Measurements from ENCODE around the gene GALNT1. TPM values are rescaled to one million over a fixed set of nuclear protein-coding genes. Genes with fewer than 3 reads are reported as not detected.

Gene GALNT1
- total RNA-seq, 1 experiment from 2014 or later = 80.1 TPM

- TF ChIP-seq ARID4B (CRISPR knock-in tag; IDR thresholded peaks at IDR 0.05; ENCODE audit: borderline replicate concordance) (no peak), ZSCAN18 (CRISPR knock-in tag; IDR thresholded peaks at IDR 0.05) (no peak)
Measured at GRCh38 chr18:35671966-35672603, 90.5 kb downstream of the GALNT1 start (continued).

- ChIA-PET POLR2A (no interaction called here), CTCF (no interaction called here)
- no peak for ATAC-seq
- Mint-ChIP-seq H3K4me3 (no peak overlapping the region), H3K27me3 (ENCODE audit: low read depth) (no peaks in the 10 kb centered on the region), H3K9me3 (peaks cover 7% of the 10 kb centered on the region), H3K36me3 (peaks cover 10% of the 10 kb centered on the region), H3K4me1 (peaks cover 10% of the 10 kb centered on the region), H3K27ac (no peak overlapping the region)
- DNase-seq (ENCODE audit: low spot score) = no peak
- TF ChIP-seq ZNF671 (CRISPR knock-in tag; IDR thresholded peaks at IDR 0.05) (no peak), E2F5 (CRISPR knock-in tag; IDR thresholded peaks at IDR 0.05) (no peak), ZNF532 (CRISPR knock-in tag; IDR thresholded peaks at IDR 0.05; ENCODE audit: borderline replicate concordance) (no peak), JUN (CRISPR knock-in tag; IDR thresholded peaks at IDR 0.05) (no peak), ZNF425 (CRISPR knock-in tag; conservative IDR thresholded peaks at IDR 0.05) (no peak), NR3C1 (CRISPR knock-in tag; conservative IDR thresholded peaks at IDR 0.05; ENCODE audit: low read depth) (no peak), ATF1 (CRISPR knock-in tag; IDR thresholded peaks at IDR 0.05) (no peak), PREB (CRISPR knock-in tag; IDR thresholded peaks at IDR 0.05; ENCODE audit: borderline replicate concordance) (no peak), CBFB (CRISPR knock-in tag; IDR thresholded peaks at IDR 0.05; ENCODE audit: low read depth) (no peak), ATF6 (CRISPR knock-in tag; IDR thresholded peaks at IDR 0.05) (no peak), EMX1 (CRISPR knock-in tag; IDR thresholded peaks at IDR 0.05) (no peak), SMAD3 (CRISPR knock-in tag; IDR thresholded peaks at IDR 0.05; ENCODE audit: borderline replicate concordance) (no peak), STAT6 (CRISPR knock-in tag; conservative IDR thresholded peaks at IDR 0.05; ENCODE audit: low read depth) (no peak)
Measured at GRCh38 chr18:35672897-35673296, 91.4 kb downstream of the GALNT1 start.

Measured in WTC11 (cell line).